Astrocyte (in vitro differentiated cells and primary cell): ENCODE data around the gene CIDEA.

Source experiments
- CTCF ChIP-seq: IDR thresholded peaks from 2 replicates; pipeline ENCODE4 v1.5.1; 2011; ENCODE audit warnings: low read depth, mild to moderate bottlenecking, inconsistent platforms, low read length, moderate library complexity; ENCODE audit not compliant: insufficient read depth
- EZH2 ChIP-seq: IDR thresholded peaks from 2 replicates; pipeline ENCODE4 v1.6.1; 2012; ENCODE audit warnings: mild to moderate bottlenecking, low read length, inconsistent platforms; ENCODE audit not compliant: insufficient read depth

GRCh38 chr18:12309683-12310198, 55.6 kb downstream of the CIDEA start:
- no peak for TF ChIP-seq CTCF
- TF ChIP-seq EZH2 = no peak
